GM12878 (cell line): Measurements from ENCODE around the gene GMDS. TPM values are rescaled to one million over a fixed set of nuclear protein-coding genes. Genes with fewer than 3 reads are reported as not detected.

Experiments
- ATAC-seq: fragments of 200-7000 bp; cut with Tn5 transposase; 3 replicates; pipeline ENCODE4 v1.9.1; 2020; ENCODE audit warnings: mild to moderate bottlenecking, moderate library complexity
- BruUV-seq: library from RNA; stranded (reverse); fragments of 400-500 nt; replicated peaks from 2 replicates; lab custom pipeline; 2021; lab: Mats Ljungman, UMichigan
- CTCF ChIA-PET: fragments of 300-600 bp; sonication (Branson Sonifier 250); formaldehyde crosslinking; extraction: SDS; loops from one replicate; lab custom pipeline; 2021; ENCODE audit warnings: inconsistent platforms; lab: Yijun Ruan, JAX
- POLR2A ChIA-PET: fragments of 350-600 bp; formaldehyde crosslinking; extraction: SDS; loops from one replicate; lab custom pipeline; 2021; ENCODE audit warnings: inconsistent platforms; lab: Charles Lee
- RAD21 ChIA-PET: fragments of 300-600 bp; sonication (Branson Sonifier 250); formaldehyde crosslinking; loops from one replicate; lab custom pipeline; 2023; ENCODE audit warnings: antibody characterized with exemption; ENCODE audit not compliant: unreplicated experiment; lab: Charles Lee
- SMC1A ChIA-PET: fragments of 300-600 bp; sonication (Branson Sonifier 250); formaldehyde crosslinking; loops from one replicate; lab custom pipeline; 2023; ENCODE audit not compliant: unreplicated experiment, uncharacterized antibody; lab: Charles Lee
- DNase-seq: peaks from one replicate; pipeline ENCODE4 v3.0.0-alpha.2; 2011; ENCODE audit warnings: low read depth, low spot score
- FAIRE-seq: peaks from 3 replicates; lab custom pipeline; 2011; peaks lifted over from hg19 to GRCh38; lab: Jason Lieb, UNC
- H2AFZ ChIP-seq: 2 replicates; pipeline ENCODE4 v1.6.0; 2011; ENCODE audit warnings: low read depth, low read length, control low read depth; ENCODE audit not compliant: control insufficient read depth
- H3K27ac ChIP-seq: 2 replicates; pipeline ENCODE4 v1.5.1; 2011; ENCODE audit warnings: control low read depth; ENCODE audit not compliant: control insufficient read depth, insufficient read depth
- H3K27me3 ChIP-seq, 2 experiments: replicated peaks in 1 of 2; 2 replicates each; pipeline versions ENCODE4 v1.6.0 to v1.6.1; 2011; ENCODE audit warnings: low read length in 1 of 2; ENCODE audit not compliant: control insufficient read depth in 2 of 2, insufficient read depth in 2 of 2
- H3K36me3 ChIP-seq, 2 experiments: 2 replicates each; pipeline ENCODE4 v1.5.1; 2011; ENCODE audit warnings: low read length in 1 of 2; ENCODE audit not compliant: control insufficient read depth in 2 of 2, insufficient read depth in 2 of 2
- H3K4me1 ChIP-seq: 2 replicates; pipeline ENCODE4 v1.6.1; 2011; ENCODE audit warnings: mild to moderate bottlenecking, low read length, moderate library complexity, mixed read lengths; ENCODE audit not compliant: control insufficient read depth, insufficient read depth
- H3K4me2 ChIP-seq: 2 replicates; pipeline ENCODE4 v1.6.0; 2011; ENCODE audit warnings: control low read depth; ENCODE audit not compliant: control insufficient read depth, insufficient read depth
- H3K4me3 ChIP-seq: fragments of 200-600 bp; sonication (generic); 2 replicates; pipeline ENCODE4 v1.5.1; 2016
- H3K79me2 ChIP-seq: 2 replicates; pipeline ENCODE4 v1.6.0; 2011; ENCODE audit warnings: low read length; ENCODE audit not compliant: control insufficient read depth, insufficient read depth
- H3K9ac ChIP-seq: 2 replicates; pipeline ENCODE4 v1.8.0; 2011; ENCODE audit warnings: low read length, control low read depth, mixed read lengths; ENCODE audit not compliant: control insufficient read depth, insufficient read depth
- H3K9me3 ChIP-seq: replicated peaks from 3 replicates; pipeline ENCODE4 v1.5.1; 2011; ENCODE audit warnings: mild to moderate bottlenecking, low read length; ENCODE audit not compliant: control insufficient read depth, insufficient read depth
- H4K20me1 ChIP-seq: 2 replicates; pipeline ENCODE4 v1.6.0; 2011; ENCODE audit not compliant: control insufficient read depth, insufficient read depth
- CBX5 ChIP-seq: sonication (generic); IDR thresholded peaks from 2 replicates; pipeline ENCODE4 v1.6.1; 2016; ENCODE audit warnings: low read depth, moderate library complexity, mild to moderate bottlenecking, inconsistent platforms
- EZH2 ChIP-seq: IDR thresholded peaks from 2 replicates; pipeline ENCODE4 v1.6.1; 2012; ENCODE audit warnings: low read depth, mild to moderate bottlenecking, control low read depth, inconsistent platforms, low read length, borderline replicate concordance; ENCODE audit not compliant: control insufficient read depth
- FOXM1 ChIP-seq: IDR thresholded peaks from 2 replicates; pipeline ENCODE4 v1.6.1; 2012; ENCODE audit warnings: low read depth, mild to moderate bottlenecking, inconsistent platforms, low read length, moderate library complexity
- HDAC2 ChIP-seq: fragments of 200-600 bp; sonication (generic); IDR thresholded peaks from 2 replicates; pipeline ENCODE4 v1.6.1; 2017
- HDGF ChIP-seq: fragments of 450-650 bp; IDR thresholded peaks from 2 replicates; pipeline ENCODE4 v1.6.1; 2016; ENCODE audit warnings: antibody characterized with exemption
- JUND ChIP-seq: IDR thresholded peaks from 2 replicates; pipeline ENCODE4 v1.6.1; 2012; ENCODE audit warnings: low read depth, mild to moderate bottlenecking, low read length, improper control_type of control experiment, moderate library complexity
- MYB ChIP-seq: fragments of 150-350 bp; IDR thresholded peaks from 2 replicates; pipeline ENCODE4 v1.6.1; 2014; ENCODE audit warnings: mild to moderate bottlenecking, low read depth, low read length, borderline replicate concordance
- RB1 ChIP-seq: fragments of 450-650 bp; formaldehyde crosslinking; IDR thresholded peaks from 2 replicates; pipeline ENCODE4 v1.6.1; 2017; ENCODE audit warnings: mild to moderate bottlenecking, borderline replicate concordance
- RCOR1 ChIP-seq: conservative IDR thresholded peaks from 2 replicates; pipeline ENCODE4 v1.6.1; 2012; ENCODE audit warnings: low read depth, low read length, improper control_type of control experiment
- SIN3A ChIP-seq: IDR thresholded peaks from 2 replicates; pipeline ENCODE4 v1.6.1; 2012; ENCODE audit warnings: low read depth, low read length, improper control_type of control experiment
- SMAD1 ChIP-seq: fragments of 450-650 bp; IDR thresholded peaks from 2 replicates; pipeline ENCODE4 v1.6.1; 2018; ENCODE audit warnings: mild to moderate bottlenecking, low read depth; ENCODE audit not compliant: partially characterized antibody
- TCF7 ChIP-seq: IDR thresholded peaks from 2 replicates; pipeline ENCODE4 v1.6.1; 2014; ENCODE audit warnings: antibody characterized with exemption, borderline replicate concordance
- ZNF24 ChIP-seq: fragments of 450-650 bp; IDR thresholded peaks from 2 replicates; pipeline ENCODE4 v1.6.1; 2017; ENCODE audit warnings: antibody characterized with exemption, mild to moderate bottlenecking
- WGBS: methylation state at CpG from one replicate; pipeline ENCODE4 v1.1.6; 2016; ENCODE audit warnings: low lambda C conversion rate; ENCODE audit not compliant: insufficient replicate concordance, insufficient coverage; ENCODE audit errors: missing lambda C conversion rate; 5-methylcytosine and 5-hydroxymethylcytosine counted together
- in situ Hi-C: fragments of 300-500 bp; cut with MboI; formaldehyde crosslinking; loops from 9 replicates; pipeline ENCODE4 v1.14.3; 2018; ENCODE audit warnings: mixed read lengths
- intact Hi-C: fragments of 100-400 bp; cut with micrococcal nuclease; formaldehyde crosslinking; loops from one replicate; pipeline ENCODE4 v1.14.2; 2022; ENCODE audit not compliant: unreplicated experiment
- polyA plus RNA-seq, 11 experiments: library from polyadenylated mRNA; depleted of rRNA in 4 of 11; unstranded in 6 of 11; stranded (reverse) in 5 of 11; fragments of >200 nt; fragmentation: Nextera tagmentation in 4 of 11; fragmentation: Illumina TruSeq in 1 of 11; extraction: Ambion mirVana in 4 of 11; extraction: Trizol in 1 of 11; gene quantifications; 1 replicate in 1 of 11; 2 replicates in 10 of 11; pipeline versions ENCODE4 v1.2.1 to v1.2.3, GENCODE V29; 2011 to 2016; ENCODE audit warnings: inconsistent platforms in 2 of 11, missing spikeins in 2 of 11, low read depth in 1 of 11
- total RNA-seq, 4 experiments: library from RNA; depleted of rRNA in 3 of 4; stranded (reverse); fragments of >200 nt in 3 of 4; fragmentation: Illumina TruSeq in 1 of 4; extraction: Trizol in 1 of 4; gene quantifications; 2 replicates each; pipeline versions ENCODE4 v1.2.1 to v1.2.3, GENCODE V29; 2013 to 2021
- TF ChIP-seq, protein P1 (sequence below): IDR thresholded peaks from 2 replicates; pipeline ENCODE4 v1.6.1; 2012; ENCODE audit warnings: low read depth, low read length, improper control_type of control experiment
- TF ChIP-seq, protein P2 (sequence below): fragments of 450-650 bp; IDR thresholded peaks from 2 replicates; pipeline ENCODE4 v1.6.1; 2018; ENCODE audit warnings: mild to moderate bottlenecking, low read depth, moderate library complexity; ENCODE audit not compliant: partially characterized antibody
- TF ChIP-seq, protein P3 (sequence below): fragments of 450-650 bp; formaldehyde crosslinking; IDR thresholded peaks from 2 replicates; pipeline ENCODE4 v1.4.0; 2022; ENCODE audit warnings: mild to moderate bottlenecking, moderate library complexity
- TF ChIP-seq, protein P4 (sequence below): IDR thresholded peaks from 2 replicates; pipeline ENCODE4 v1.6.1; 2012; ENCODE audit warnings: low read depth, low read length, improper control_type of control experiment

The GMDS gene
- total and polyA plus RNA-seq, 10 of the 15 experiments (the other 5 are each of a cell fraction or from before 2014, with no cell fraction given): 0.61 to 53.8 (median 29.3) TPM

DNA sequence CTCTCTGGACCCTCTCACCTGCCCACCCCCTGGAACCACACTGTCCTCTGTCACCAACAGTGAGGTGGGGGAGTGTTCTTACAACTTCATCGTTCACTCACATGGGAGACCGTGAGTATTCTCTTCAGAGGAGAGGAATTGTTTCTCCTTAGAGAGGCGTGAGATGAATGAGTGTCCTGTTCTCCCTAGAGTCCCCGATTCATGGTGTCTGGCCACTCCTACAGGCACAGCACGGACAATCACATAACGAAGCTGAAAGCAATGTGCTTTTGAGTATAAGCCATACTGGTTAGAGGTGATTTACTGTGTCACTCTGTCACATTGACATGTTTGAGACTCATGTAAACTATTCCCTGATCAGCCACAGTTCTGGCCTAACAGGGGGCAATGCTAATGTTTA lies 581.1 kb downstream of the GMDS start (continued):
- TF ChIP-seq EZH2 (no peak), TCF7 (no peak), HDGF (no peak), HDAC2 (no peak)
- TF ChIP-seq, protein P1, sequence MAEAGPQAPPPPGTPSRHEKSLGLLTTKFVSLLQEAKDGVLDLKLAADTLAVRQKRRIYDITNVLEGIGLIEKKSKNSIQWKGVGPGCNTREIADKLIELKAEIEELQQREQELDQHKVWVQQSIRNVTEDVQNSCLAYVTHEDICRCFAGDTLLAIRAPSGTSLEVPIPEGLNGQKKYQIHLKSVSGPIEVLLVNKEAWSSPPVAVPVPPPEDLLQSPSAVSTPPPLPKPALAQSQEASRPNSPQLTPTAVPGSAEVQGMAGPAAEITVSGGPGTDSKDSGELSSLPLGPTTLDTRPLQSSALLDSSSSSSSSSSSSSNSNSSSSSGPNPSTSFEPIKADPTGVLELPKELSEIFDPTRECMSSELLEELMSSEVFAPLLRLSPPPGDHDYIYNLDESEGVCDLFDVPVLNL: no peak

DNA sequence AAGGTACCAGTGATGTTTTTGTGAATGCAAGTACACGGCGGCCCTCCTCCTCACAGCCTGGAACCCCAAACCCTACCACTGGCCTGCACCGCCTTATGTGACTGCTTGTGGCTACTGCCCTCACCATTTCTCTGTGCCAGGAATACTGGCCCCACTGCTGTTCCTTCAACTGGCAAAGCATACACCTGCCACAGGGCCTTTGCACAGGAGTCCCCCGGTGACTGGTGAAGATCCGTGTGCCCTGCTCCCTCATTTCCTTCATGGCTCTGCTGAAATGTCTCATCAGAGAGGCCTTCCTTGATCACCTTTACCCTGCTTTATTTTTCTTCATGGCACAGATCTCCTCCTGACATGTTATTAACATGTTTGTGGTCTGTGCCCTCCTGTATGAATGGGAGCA lies 581.9 kb downstream of the GMDS start:
- SMC1A ChIA-PET: no interaction called here
- RAD21 ChIA-PET: no interaction called here
- WGBS: 99% methylated on average over 5 of the region's 5 CpGs
- DNase-seq (no peak), ATAC-seq (no peak), FAIRE-seq (no peak)
- H2AFZ ChIP-seq: no peak overlapping the region
- H3K4me1 ChIP-seq: peaks cover 15% of the 10 kb centered on the region
- no peaks in the 10 kb centered on the region for H3K27me3 ChIP-seq
- no peaks in the 10 kb centered on the region for H4K20me1 ChIP-seq
- H3K9ac ChIP-seq: no peak overlapping the region
- H3K36me3 ChIP-seq: no peaks in the 10 kb centered on the region
- intact Hi-C loops: no loop called here
- H3K27ac ChIP-seq: no peak overlapping the region
- H3K4me3 ChIP-seq: no peak overlapping the region
- CTCF ChIA-PET: interaction anchor here (0.6 kb wide), 1 partner anchor 42 kb away, joined by 3 read pairs; no protein-coding TSS in a partner anchor
- H3K4me2 ChIP-seq: no peak overlapping the region
- no peaks in the 10 kb centered on the region for H3K9me3 ChIP-seq
- no peaks in the 10 kb centered on the region for H3K79me2 ChIP-seq
- POLR2A ChIA-PET: no interaction called here
- TF ChIP-seq JUND (no peak), MYB (no peak), HDGF (no peak), SIN3A (no peak), FOXM1 (no peak), RCOR1 (no peak), SMAD1 (no peak), CBX5 (no peak), RB1 (no peak), HDAC2 (no peak), ZNF24 (no peak)
- TF ChIP-seq, protein P2, sequence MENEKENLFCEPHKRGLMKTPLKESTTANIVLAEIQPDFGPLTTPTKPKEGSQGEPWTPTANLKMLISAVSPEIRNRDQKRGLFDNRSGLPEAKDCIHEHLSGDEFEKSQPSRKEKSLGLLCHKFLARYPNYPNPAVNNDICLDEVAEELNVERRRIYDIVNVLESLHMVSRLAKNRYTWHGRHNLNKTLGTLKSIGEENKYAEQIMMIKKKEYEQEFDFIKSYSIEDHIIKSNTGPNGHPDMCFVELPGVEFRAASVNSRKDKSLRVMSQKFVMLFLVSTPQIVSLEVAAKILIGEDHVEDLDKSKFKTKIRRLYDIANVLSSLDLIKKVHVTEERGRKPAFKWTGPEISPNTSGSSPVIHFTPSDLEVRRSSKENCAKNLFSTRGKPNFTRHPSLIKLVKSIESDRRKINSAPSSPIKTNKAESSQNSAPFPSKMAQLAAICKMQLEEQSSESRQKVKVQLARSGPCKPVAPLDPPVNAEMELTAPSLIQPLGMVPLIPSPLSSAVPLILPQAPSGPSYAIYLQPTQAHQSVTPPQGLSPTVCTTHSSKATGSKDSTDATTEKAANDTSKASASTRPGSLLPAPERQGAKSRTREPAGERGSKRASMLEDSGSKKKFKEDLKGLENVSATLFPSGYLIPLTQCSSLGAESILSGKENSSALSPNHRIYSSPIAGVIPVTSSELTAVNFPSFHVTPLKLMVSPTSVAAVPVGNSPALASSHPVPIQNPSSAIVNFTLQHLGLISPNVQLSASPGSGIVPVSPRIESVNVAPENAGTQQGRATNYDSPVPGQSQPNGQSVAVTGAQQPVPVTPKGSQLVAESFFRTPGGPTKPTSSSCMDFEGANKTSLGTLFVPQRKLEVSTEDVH: no peak
- TF ChIP-seq, protein P3, sequence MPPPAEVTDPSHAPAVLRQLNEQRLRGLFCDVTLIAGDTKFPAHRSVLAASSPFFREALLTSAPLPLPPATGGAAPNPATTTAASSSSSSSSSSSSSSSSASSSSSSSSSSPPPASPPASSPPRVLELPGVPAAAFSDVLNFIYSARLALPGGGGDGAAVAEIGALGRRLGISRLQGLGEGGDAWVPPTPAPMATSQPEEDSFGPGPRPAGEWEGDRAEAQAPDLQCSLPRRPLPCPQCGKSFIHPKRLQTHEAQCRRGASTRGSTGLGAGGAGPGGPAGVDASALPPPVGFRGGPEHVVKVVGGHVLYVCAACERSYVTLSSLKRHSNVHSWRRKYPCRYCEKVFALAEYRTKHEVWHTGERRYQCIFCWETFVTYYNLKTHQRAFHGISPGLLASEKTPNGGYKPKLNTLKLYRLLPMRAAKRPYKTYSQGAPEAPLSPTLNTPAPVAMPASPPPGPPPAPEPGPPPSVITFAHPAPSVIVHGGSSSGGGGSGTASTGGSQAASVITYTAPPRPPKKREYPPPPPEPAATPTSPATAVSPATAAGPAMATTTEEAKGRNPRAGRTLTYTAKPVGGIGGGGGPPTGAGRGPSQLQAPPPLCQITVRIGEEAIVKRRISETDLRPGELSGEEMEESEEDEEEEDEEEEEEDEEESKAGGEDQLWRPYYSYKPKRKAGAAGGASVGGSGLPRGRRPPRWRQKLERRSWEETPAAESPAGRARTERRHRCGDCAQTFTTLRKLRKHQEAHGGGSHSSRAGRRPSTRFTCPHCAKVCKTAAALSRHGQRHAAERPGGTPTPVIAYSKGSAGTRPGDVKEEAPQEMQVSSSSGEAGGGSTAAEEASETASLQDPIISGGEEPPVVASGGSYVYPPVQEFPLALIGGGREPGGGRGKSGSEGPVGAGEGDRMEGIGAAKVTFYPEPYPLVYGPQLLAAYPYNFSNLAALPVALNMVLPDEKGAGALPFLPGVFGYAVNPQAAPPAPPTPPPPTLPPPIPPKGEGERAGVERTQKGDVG (CRISPR knock-in tag): no peak
- TF ChIP-seq, protein P4, sequence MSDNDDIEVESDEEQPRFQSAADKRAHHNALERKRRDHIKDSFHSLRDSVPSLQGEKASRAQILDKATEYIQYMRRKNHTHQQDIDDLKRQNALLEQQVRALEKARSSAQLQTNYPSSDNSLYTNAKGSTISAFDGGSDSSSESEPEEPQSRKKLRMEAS: no peak
- in situ Hi-C loops: no loop called here
- no TSS peak for BruUV-seq
